ENCODE data around the gene OR5K3. TPM values are rescaled to one million over a fixed set of nuclear protein-coding genes. Genes with fewer than 3 reads are reported as not detected.

The OR5K3 gene
- total and polyA plus RNA-seq, 9 of the 15 experiments (the other 6 are each of a cell fraction or from before 2014, with no cell fraction given), result not detected

GRCh38 chr3:98359250-98359649, 31.2 kb upstream of the OR5K3 start:
- no peak for DNase-seq (ENCODE audit: extremely low read depth in 1 of 4, low spot score in 3 of 4)
- no TSS peak for BruUV-seq (replicated peaks)
- H3K4me1 ChIP-seq (replicated peaks in 1 of 2; ENCODE audit: control insufficient read depth in 2 of 2, insufficient read depth in 2 of 2, low read length in 2 of 2), result no peaks in the 10 kb centered on the region
- no peak overlapping the region for H3K9ac ChIP-seq (ENCODE audit: insufficient read depth in 1 of 2, low read depth in 2 of 2, low read length in 2 of 2)
- H3K4me3 ChIP-seq, result no peak overlapping the region
- in situ Hi-C loops (cut with MboI), result no loop called here
- no peak overlapping the region for H2AFZ ChIP-seq (ENCODE audit: low read depth, low read length)
- no peak overlapping the region for H3K4me2 ChIP-seq (ENCODE audit: insufficient read depth, low read length)
- ChIA-PET POLR2A (no interaction called here), CTCF (ENCODE audit: low intra/inter-chr PET ratio) (no interaction called here)
- no peaks in the 10 kb centered on the region for H3K27me3 ChIP-seq (ENCODE audit: control insufficient read depth in 2 of 2, insufficient read depth in 2 of 2, low read length in 2 of 2)
- no peaks in the 10 kb centered on the region for H3K36me3 ChIP-seq (ENCODE audit: control insufficient read depth, insufficient read depth, low read length)
- no peaks in the 10 kb centered on the region for H3K9me3 ChIP-seq (replicated peaks; ENCODE audit: control insufficient read depth, insufficient read depth, low read depth, low read length)
- no peak for FAIRE-seq
- no peak overlapping the region for H3K27ac ChIP-seq (ENCODE audit: extremely low read depth, low read depth, low read length)
- no peaks in the 10 kb centered on the region for H3K79me2 ChIP-seq (ENCODE audit: control insufficient read depth, insufficient read depth, low read length)
- no peak for TF ChIP-seq GATAD2B (IDR thresholded peaks at IDR 0.05; ENCODE audit: borderline replicate concordance)
- TF ChIP-seq BRCA1 (IDR thresholded peaks at IDR 0.05), result no peak
- no peak for TF ChIP-seq BRCA1 (CRISPR knock-in tag; IDR thresholded peaks at IDR 0.05)
- no peak for TF ChIP-seq MLX (CRISPR knock-in tag; conservative IDR thresholded peaks at IDR 0.05)
- TF ChIP-seq FOXP1 (CRISPR knock-in tag; IDR thresholded peaks at IDR 0.05), result no peak
- TF ChIP-seq JUNB (CRISPR knock-in tag; conservative IDR thresholded peaks at IDR 0.05), result no peak
- intact Hi-C loops (cut with micrococcal nuclease), result no loop called here
- no peaks in the 10 kb centered on the region for H4K20me1 ChIP-seq (replicated peaks; ENCODE audit: control insufficient read depth, insufficient read depth, low read length)
- H3K9me1 ChIP-seq (ENCODE audit: control insufficient read depth, insufficient read depth, low read length), result no peaks in the 10 kb centered on the region
- ATAC-seq, result no peak
